GM23338 (cell line): ENCODE data around the gene TRPM3. TPM values are rescaled to one million over a fixed set of nuclear protein-coding genes. Genes with fewer than 3 reads are reported as not detected.

ENCODE experiments used
- ATAC-seq: fragments of 200-7000 bp; cut with Tn5 transposase; 3 replicates; pipeline ENCODE4 v1.9.1; 2020
- DNase-seq: peaks from one replicate; pipeline ENCODE4 v3.0.0-alpha.2; 2015; ENCODE audit warnings: low spot score
- H2AFZ ChIP-seq: fragments of 200-600 bp; sonication (generic); 2 replicates; pipeline ENCODE4 v1.8.0; 2016; ENCODE audit warnings: antibody characterized with exemption, mild to moderate bottlenecking, moderate library complexity
- H3F3A ChIP-seq: fragments of 200-600 bp; sonication (generic); replicated peaks from 2 replicates; pipeline ENCODE4 v1.8.0; 2017; ENCODE audit warnings: antibody characterized with exemption, mixed run types, low read depth
- H3K27ac ChIP-seq: fragments of 200-600 bp; sonication (generic); 2 replicates; pipeline ENCODE4 v1.6.1; 2016; ENCODE audit warnings: low read depth
- H3K27me3 ChIP-seq: fragments of 200-600 bp; sonication (generic); 2 replicates; pipeline ENCODE4 v1.8.0; 2016; ENCODE audit warnings: mild to moderate bottlenecking, mixed run types, moderate library complexity; ENCODE audit not compliant: insufficient read depth
- H3K36me3 ChIP-seq: fragments of 200-600 bp; sonication (generic); 2 replicates; pipeline ENCODE4 v1.8.0; 2016; ENCODE audit warnings: mild to moderate bottlenecking; ENCODE audit not compliant: insufficient read depth
- H3K4me1 ChIP-seq: fragments of 200-600 bp; sonication (generic); 2 replicates; pipeline ENCODE4 v1.8.0; 2016; ENCODE audit warnings: mild to moderate bottlenecking, moderate library complexity; ENCODE audit not compliant: insufficient read depth
- H3K4me2 ChIP-seq: fragments of 200-600 bp; sonication (generic); 2 replicates; pipeline ENCODE4 v1.7.1; 2017; ENCODE audit warnings: mixed run types
- H3K4me3 ChIP-seq: fragments of 200-600 bp; sonication (generic); 2 replicates; pipeline ENCODE4 v1.6.1; 2016; ENCODE audit warnings: mixed run types
- H3K79me2 ChIP-seq: fragments of 200-600 bp; sonication (generic); replicated peaks from 2 replicates; pipeline ENCODE4 v1.8.0; 2017; ENCODE audit warnings: mild to moderate bottlenecking; ENCODE audit not compliant: insufficient read depth
- H3K9me2 ChIP-seq: fragments of 200-600 bp; sonication (generic); 2 replicates; pipeline ENCODE4 v1.8.0; 2017; ENCODE audit not compliant: insufficient read depth
- H4K20me1 ChIP-seq: fragments of 200-600 bp; sonication (generic); replicated peaks from 2 replicates; pipeline ENCODE4 v1.8.0; 2017; ENCODE audit warnings: mild to moderate bottlenecking; ENCODE audit not compliant: insufficient read depth
- H3K27ac Mint-ChIP-seq: 2 replicates; pipeline ENCODE4 v1.8.0; 2020; ENCODE audit warnings: inconsistent platforms, mild to moderate bottlenecking, moderate library complexity, mixed read lengths
- H3K27me3 Mint-ChIP-seq: 3 replicates; pipeline ENCODE4 v1.8.0; 2022; ENCODE audit warnings: low read depth, mild to moderate bottlenecking, moderate library complexity, mixed read lengths, inconsistent platforms; ENCODE audit not compliant: insufficient read depth, poor library complexity
- H3K36me3 Mint-ChIP-seq: 3 replicates; pipeline ENCODE4 v1.8.0; 2021; ENCODE audit warnings: low read depth, mild to moderate bottlenecking, inconsistent platforms, moderate library complexity, mixed read lengths
- H3K4me1 Mint-ChIP-seq: 3 replicates; pipeline ENCODE4 v1.8.0; 2020; ENCODE audit warnings: mild to moderate bottlenecking, inconsistent platforms, mixed read lengths
- H3K4me3 Mint-ChIP-seq: 3 replicates; pipeline ENCODE4 v1.8.0; 2021; ENCODE audit warnings: moderate library complexity, mild to moderate bottlenecking, inconsistent platforms, mixed read lengths
- H3K9me3 Mint-ChIP-seq: 3 replicates; pipeline ENCODE4 v1.8.0; 2020; ENCODE audit warnings: moderate library complexity, mild to moderate bottlenecking, inconsistent platforms, mixed read lengths
- CREB1 ChIP-seq: fragments of 250-450 bp; sonication (Bioruptor Pico); IDR thresholded peaks from 2 replicates; pipeline ENCODE4 v1.5.0; 2020; ENCODE audit warnings: low read depth, mild to moderate bottlenecking, moderate library complexity
- JUNB ChIP-seq: IDR thresholded peaks from one replicate; pipeline ENCODE4 v1.6.1; 2016; ENCODE audit warnings: antibody characterized with exemption; ENCODE audit not compliant: unreplicated experiment
- NANOG ChIP-seq: IDR thresholded peaks from 2 replicates; pipeline ENCODE4 v1.6.1; 2016; ENCODE audit warnings: antibody characterized with exemption, borderline replicate concordance
- STAT1 ChIP-seq: IDR thresholded peaks from one replicate; pipeline ENCODE4 v1.6.1; 2016; ENCODE audit warnings: antibody characterized with exemption; ENCODE audit not compliant: unreplicated experiment
- ZNF114 ChIP-seq: fragments of 250-450 bp; sonication (Bioruptor Pico); IDR thresholded peaks from 2 replicates; pipeline ENCODE4 v1.5.0; 2020; ENCODE audit warnings: mild to moderate bottlenecking, moderate library complexity
- ZNF331 ChIP-seq: fragments of 250-450 bp; sonication (Bioruptor Pico); IDR thresholded peaks from 2 replicates; pipeline ENCODE4 v1.5.0; 2020; ENCODE audit warnings: low read depth, mild to moderate bottlenecking, moderate library complexity
- polyA plus RNA-seq: library from polyadenylated mRNA; unstranded; fragments of >200 nt; fragmentation: Nextera tagmentation; extraction: Ambion mirVana; gene quantifications from 2 replicates; pipeline ENCODE4 v1.2.1, GENCODE V29; 2016
- total RNA-seq: library from RNA; depleted of rRNA; stranded (reverse); fragments of >200 nt; shearing (Covaris generic); gene quantifications from 2 replicates; pipeline ENCODE4 v1.2.3, GENCODE V29; 2014
- TF ChIP-seq, protein P1 (sequence below): IDR thresholded peaks from one replicate; pipeline ENCODE4 v1.6.1; 2018; ENCODE audit warnings: antibody characterized with exemption; ENCODE audit not compliant: unreplicated experiment
- TF ChIP-seq, protein P2 (sequence below): IDR thresholded peaks from 2 replicates; pipeline ENCODE4 v1.6.1; 2016; ENCODE audit warnings: antibody characterized with exemption
- TF ChIP-seq, protein P3 (sequence below), 2 experiments: fragments of 200-600 bp in 1 of 2; sonication (generic) in 1 of 2; conservative IDR thresholded peaks; 2 replicates each; pipeline versions ENCODE4 v1.5.1 to v1.6.1; 2016 to 2017; ENCODE audit warnings: antibody characterized with exemption in 2 of 2, low read depth in 2 of 2, mild to moderate bottlenecking in 2 of 2, moderate library complexity in 1 of 2
- TF ChIP-seq, protein P4 (sequence below): fragments of 250-450 bp; sonication (Bioruptor Pico); IDR thresholded peaks from 2 replicates; pipeline ENCODE4 v1.5.0; 2020; ENCODE audit warnings: mild to moderate bottlenecking, moderate library complexity

TRPM3 gene
- total and polyA plus RNA-seq, 2 experiments from 2014 or later = 2.8 to 8.2 TPM

DNA sequence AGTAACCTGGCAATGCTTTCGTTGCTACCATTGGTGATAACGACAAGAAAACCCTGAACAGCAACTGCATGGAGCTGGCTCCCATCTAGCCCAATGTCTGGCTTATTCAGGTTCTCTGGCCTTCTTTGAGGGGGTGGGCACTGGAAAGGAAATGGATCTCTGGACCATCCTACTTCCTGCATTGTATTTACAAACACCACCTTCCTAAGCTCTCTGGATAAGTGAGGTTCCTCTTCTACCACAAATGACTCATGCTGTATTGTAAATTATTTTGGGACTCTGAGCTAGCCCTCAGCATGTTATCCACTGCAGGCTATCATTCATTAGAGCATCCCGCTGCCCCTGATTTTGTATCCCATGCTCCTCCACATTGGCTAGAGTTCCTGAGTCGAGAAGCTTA, 570.0 kb downstream of the TRPM3 start:
- H3K4me3 ChIP-seq = no peak overlapping the region
- no peaks in the 10 kb centered on the region for H3K9me3 Mint-ChIP-seq
- no peak overlapping the region for H3K4me3 Mint-ChIP-seq
- no peaks in the 10 kb centered on the region for H3F3A ChIP-seq
- DNase-seq (no peak), ATAC-seq (no peak)
- peaks cover 16% of the 10 kb centered on the region; the same call in 1 of the 2 replicates for H3K9me2 ChIP-seq
- H3K36me3 Mint-ChIP-seq = no peaks in the 10 kb centered on the region; the same call in 2 of the 3 replicates
- no peak overlapping the region for H3K27ac Mint-ChIP-seq
- H2AFZ ChIP-seq = no peak overlapping the region
- no peaks in the 10 kb centered on the region for H3K36me3 ChIP-seq
- H3K4me1 ChIP-seq = peaks cover 27% of the 10 kb centered on the region
- no peak for TF ChIP-seq ZNF331 (CRISPR knock-in tag)
- TF ChIP-seq STAT1 = no peak
- H4K20me1 ChIP-seq = no peaks in the 10 kb centered on the region
- H3K79me2 ChIP-seq = no peaks in the 10 kb centered on the region
- peaks cover 46% of the 10 kb centered on the region for H3K4me1 Mint-ChIP-seq
- no peak overlapping the region for H3K27ac ChIP-seq
- H3K27me3 Mint-ChIP-seq = no peaks in the 10 kb centered on the region
- no peaks in the 10 kb centered on the region for H3K27me3 ChIP-seq
- H3K4me2 ChIP-seq = no peak overlapping the region

DNA sequence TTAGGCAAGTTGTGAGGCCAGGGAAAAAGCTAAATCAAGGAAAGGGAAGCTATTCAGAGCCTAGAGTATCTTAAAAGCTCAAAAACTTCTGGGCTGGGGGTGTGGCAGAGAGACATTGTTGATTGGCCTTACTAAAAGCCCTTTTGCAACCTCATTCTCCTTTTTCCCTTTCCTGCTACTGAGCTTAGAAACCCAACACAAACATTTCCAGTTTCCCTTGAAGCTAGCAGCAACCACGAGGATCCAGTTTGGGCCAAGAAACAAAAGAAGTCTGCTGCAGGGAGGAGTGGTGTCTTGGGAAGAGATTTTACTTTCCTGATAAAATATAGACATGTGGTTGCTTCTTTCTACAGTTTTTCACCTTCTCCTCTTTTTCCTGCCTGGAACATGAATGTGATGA, 571.5 kb downstream of the TRPM3 start:
- Mint-ChIP-seq H3K27ac (no peak overlapping the region), H3K4me3 (no peak overlapping the region), H3K36me3 (no peaks in the 10 kb centered on the region), H3K4me1 (peaks cover 41% of the 10 kb centered on the region), H3K9me3 (no peaks in the 10 kb centered on the region), H3K27me3 (no peaks in the 10 kb centered on the region)
- Histone ChIP-seq H3K4me3 (no peak overlapping the region), H3K79me2 (no peaks in the 10 kb centered on the region), H2AFZ (no peak overlapping the region), H3K36me3 (no peaks in the 10 kb centered on the region), H3K4me2 (no peak overlapping the region), H3K27ac (no peak overlapping the region), H3K27me3 (no peaks in the 10 kb centered on the region), H3K9me2 (peaks cover 12% of the 10 kb centered on the region; the same call in 1 of the 2 replicates), H4K20me1 (no peaks in the 10 kb centered on the region), H3F3A (no peaks in the 10 kb centered on the region), H3K4me1 (peaks cover 23% of the 10 kb centered on the region)
- no peak for ATAC-seq
- DNase-seq = no peak
- TF ChIP-seq ZNF114 (CRISPR knock-in tag) (no peak), NANOG (no peak), STAT1 (no peak), JUNB (no peak), ZNF331 (CRISPR knock-in tag) (no peak), CREB1 (CRISPR knock-in tag) (no peak)
- TF ChIP-seq, protein P1, sequence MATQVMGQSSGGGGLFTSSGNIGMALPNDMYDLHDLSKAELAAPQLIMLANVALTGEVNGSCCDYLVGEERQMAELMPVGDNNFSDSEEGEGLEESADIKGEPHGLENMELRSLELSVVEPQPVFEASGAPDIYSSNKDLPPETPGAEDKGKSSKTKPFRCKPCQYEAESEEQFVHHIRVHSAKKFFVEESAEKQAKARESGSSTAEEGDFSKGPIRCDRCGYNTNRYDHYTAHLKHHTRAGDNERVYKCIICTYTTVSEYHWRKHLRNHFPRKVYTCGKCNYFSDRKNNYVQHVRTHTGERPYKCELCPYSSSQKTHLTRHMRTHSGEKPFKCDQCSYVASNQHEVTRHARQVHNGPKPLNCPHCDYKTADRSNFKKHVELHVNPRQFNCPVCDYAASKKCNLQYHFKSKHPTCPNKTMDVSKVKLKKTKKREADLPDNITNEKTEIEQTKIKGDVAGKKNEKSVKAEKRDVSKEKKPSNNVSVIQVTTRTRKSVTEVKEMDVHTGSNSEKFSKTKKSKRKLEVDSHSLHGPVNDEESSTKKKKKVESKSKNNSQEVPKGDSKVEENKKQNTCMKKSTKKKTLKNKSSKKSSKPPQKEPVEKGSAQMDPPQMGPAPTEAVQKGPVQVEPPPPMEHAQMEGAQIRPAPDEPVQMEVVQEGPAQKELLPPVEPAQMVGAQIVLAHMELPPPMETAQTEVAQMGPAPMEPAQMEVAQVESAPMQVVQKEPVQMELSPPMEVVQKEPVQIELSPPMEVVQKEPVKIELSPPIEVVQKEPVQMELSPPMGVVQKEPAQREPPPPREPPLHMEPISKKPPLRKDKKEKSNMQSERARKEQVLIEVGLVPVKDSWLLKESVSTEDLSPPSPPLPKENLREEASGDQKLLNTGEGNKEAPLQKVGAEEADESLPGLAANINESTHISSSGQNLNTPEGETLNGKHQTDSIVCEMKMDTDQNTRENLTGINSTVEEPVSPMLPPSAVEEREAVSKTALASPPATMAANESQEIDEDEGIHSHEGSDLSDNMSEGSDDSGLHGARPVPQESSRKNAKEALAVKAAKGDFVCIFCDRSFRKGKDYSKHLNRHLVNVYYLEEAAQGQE = no peak
- TF ChIP-seq, protein P2, sequence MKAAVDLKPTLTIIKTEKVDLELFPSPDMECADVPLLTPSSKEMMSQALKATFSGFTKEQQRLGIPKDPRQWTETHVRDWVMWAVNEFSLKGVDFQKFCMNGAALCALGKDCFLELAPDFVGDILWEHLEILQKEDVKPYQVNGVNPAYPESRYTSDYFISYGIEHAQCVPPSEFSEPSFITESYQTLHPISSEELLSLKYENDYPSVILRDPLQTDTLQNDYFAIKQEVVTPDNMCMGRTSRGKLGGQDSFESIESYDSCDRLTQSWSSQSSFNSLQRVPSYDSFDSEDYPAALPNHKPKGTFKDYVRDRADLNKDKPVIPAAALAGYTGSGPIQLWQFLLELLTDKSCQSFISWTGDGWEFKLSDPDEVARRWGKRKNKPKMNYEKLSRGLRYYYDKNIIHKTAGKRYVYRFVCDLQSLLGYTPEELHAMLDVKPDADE = no peak
- TF ChIP-seq, protein P3, sequence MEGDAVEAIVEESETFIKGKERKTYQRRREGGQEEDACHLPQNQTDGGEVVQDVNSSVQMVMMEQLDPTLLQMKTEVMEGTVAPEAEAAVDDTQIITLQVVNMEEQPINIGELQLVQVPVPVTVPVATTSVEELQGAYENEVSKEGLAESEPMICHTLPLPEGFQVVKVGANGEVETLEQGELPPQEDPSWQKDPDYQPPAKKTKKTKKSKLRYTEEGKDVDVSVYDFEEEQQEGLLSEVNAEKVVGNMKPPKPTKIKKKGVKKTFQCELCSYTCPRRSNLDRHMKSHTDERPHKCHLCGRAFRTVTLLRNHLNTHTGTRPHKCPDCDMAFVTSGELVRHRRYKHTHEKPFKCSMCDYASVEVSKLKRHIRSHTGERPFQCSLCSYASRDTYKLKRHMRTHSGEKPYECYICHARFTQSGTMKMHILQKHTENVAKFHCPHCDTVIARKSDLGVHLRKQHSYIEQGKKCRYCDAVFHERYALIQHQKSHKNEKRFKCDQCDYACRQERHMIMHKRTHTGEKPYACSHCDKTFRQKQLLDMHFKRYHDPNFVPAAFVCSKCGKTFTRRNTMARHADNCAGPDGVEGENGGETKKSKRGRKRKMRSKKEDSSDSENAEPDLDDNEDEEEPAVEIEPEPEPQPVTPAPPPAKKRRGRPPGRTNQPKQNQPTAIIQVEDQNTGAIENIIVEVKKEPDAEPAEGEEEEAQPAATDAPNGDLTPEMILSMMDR (conservative IDR thresholded peaks at IDR 0.05; ENCODE audit: low read depth in 2 of 2) = no peak
- TF ChIP-seq, protein P4, sequence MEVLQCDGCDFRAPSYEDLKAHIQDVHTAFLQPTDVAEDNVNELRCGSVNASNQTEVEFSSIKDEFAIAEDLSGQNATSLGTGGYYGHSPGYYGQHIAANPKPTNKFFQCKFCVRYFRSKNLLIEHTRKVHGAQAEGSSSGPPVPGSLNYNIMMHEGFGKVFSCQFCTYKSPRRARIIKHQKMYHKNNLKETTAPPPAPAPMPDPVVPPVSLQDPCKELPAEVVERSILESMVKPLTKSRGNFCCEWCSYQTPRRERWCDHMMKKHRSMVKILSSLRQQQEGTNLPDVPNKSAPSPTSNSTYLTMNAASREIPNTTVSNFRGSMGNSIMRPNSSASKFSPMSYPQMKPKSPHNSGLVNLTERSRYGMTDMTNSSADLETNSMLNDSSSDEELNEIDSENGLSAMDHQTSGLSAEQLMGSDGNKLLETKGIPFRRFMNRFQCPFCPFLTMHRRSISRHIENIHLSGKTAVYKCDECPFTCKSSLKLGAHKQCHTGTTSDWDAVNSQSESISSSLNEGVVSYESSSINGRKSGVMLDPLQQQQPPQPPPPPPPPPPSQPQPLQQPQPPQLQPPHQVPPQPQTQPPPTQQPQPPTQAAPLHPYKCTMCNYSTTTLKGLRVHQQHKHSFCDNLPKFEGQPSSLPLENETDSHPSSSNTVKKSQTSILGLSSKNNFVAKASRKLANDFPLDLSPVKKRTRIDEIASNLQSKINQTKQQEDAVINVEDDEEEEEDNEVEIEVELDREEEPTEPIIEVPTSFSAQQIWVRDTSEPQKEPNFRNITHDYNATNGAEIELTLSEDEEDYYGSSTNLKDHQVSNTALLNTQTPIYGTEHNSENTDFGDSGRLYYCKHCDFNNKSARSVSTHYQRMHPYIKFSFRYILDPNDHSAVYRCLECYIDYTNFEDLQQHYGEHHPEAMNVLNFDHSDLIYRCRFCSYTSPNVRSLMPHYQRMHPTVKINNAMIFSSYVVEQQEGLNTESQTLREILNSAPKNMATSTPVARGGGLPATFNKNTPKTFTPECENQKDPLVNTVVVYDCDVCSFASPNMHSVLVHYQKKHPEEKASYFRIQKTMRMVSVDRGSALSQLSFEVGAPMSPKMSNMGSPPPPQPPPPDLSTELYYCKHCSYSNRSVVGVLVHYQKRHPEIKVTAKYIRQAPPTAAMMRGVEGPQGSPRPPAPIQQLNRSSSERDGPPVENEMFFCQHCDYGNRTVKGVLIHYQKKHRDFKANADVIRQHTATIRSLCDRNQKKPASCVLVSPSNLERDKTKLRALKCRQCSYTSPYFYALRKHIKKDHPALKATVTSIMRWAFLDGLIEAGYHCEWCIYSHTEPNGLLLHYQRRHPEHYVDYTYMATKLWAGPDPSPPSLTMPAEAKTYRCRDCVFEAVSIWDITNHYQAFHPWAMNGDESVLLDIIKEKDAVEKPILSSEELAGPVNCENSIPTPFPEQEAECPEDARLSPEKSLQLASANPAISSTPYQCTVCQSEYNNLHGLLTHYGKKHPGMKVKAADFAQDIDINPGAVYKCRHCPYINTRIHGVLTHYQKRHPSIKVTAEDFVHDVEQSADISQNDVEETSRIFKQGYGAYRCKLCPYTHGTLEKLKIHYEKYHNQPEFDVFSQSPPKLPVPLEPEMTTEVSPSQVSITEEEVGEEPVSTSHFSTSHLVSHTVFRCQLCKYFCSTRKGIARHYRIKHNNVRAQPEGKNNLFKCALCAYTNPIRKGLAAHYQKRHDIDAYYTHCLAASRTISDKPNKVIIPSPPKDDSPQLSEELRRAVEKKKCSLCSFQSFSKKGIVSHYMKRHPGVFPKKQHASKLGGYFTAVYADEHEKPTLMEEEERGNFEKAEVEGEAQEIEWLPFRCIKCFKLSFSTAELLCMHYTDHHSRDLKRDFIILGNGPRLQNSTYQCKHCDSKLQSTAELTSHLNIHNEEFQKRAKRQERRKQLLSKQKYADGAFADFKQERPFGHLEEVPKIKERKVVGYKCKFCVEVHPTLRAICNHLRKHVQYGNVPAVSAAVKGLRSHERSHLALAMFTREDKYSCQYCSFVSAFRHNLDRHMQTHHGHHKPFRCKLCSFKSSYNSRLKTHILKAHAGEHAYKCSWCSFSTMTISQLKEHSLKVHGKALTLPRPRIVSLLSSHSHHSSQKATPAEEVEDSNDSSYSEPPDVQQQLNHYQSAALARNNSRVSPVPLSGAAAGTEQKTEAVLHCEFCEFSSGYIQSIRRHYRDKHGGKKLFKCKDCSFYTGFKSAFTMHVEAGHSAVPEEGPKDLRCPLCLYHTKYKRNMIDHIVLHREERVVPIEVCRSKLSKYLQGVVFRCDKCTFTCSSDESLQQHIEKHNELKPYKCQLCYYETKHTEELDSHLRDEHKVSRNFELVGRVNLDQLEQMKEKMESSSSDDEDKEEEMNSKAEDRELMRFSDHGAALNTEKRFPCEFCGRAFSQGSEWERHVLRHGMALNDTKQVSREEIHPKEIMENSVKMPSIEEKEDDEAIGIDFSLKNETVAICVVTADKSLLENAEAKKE = no peak
